ENCODE data around the gene GGPS1. TPM values are rescaled to one million over a fixed set of nuclear protein-coding genes. Genes with fewer than 3 reads are reported as not detected.
"Not testable (repeated sequence)": the region's sequence is repeated elsewhere in the genome, so short reads cannot be mapped to it uniquely, and the experiment has no call there.

The GGPS1 gene
- 30.7 and 42.8 TPM in 2 replicates for total RNA-seq (2014; rRNA removed; shearing (Covaris generic))

- DNase-seq (ENCODE audit: low read depth), result peak; percentile 100
Measured at GRCh38 chr1:235328271-235329138, at the start of gene GGPS1. TSS of gene GGPS1 (plus strand) at chr1:235328570. CDS start at chr1:235335265, 6,695 bp downstream.

GRCh38 chr1:235278915-235279292 is 49.5 kb upstream of the GGPS1 start:
- no peak for DNase-seq (ENCODE audit: low read depth)

GRCh38 chr1:235279694-235280093 is 48.7 kb upstream of the GGPS1 start:
- DNase-seq (ENCODE audit: low read depth), result no peak

- DNase-seq (ENCODE audit: low read depth), result no peak
Measured at GRCh38 chr1:235280467-235280866, 47.9 kb upstream of the GGPS1 start.

GRCh38 chr1:235283636-235284035 is 44.7 kb upstream of the GGPS1 start:
- DNase-seq (ENCODE audit: low read depth), result not testable (repeated sequence)

- no peak for DNase-seq (ENCODE audit: low read depth)
Measured at GRCh38 chr1:235284231-235284769, 44.1 kb upstream of the GGPS1 start.

- peak; percentile 9 for DNase-seq (ENCODE audit: low read depth)
Measured at GRCh38 chr1:235286667-235287066, 41.7 kb upstream of the GGPS1 start.

- DNase-seq (ENCODE audit: low read depth), result no peak
Measured at GRCh38 chr1:235287208-235287882, 41.0 kb upstream of the GGPS1 start.

- DNase-seq (ENCODE audit: low read depth), result no peak
Measured at GRCh38 chr1:235289859-235290739, 38.3 kb upstream of the GGPS1 start.

GRCh38 chr1:235290740-235291502 is 37.4 kb upstream of the GGPS1 start:
- DNase-seq (ENCODE audit: low read depth), result no peak

- no peak for DNase-seq (ENCODE audit: low read depth)
Measured at GRCh38 chr1:235291599-235292091, 36.7 kb upstream of the GGPS1 start.

- no peak for DNase-seq (ENCODE audit: low read depth)
Measured at GRCh38 chr1:235292790-235293189, 35.6 kb upstream of the GGPS1 start.

GRCh38 chr1:235293322-235293942 is 34.9 kb upstream of the GGPS1 start:
- DNase-seq (ENCODE audit: low read depth), result no peak

- DNase-seq (ENCODE audit: low read depth), result peak; percentile 87
Measured at GRCh38 chr1:235295902-235296350, 32.4 kb upstream of the GGPS1 start.

GRCh38 chr1:235296729-235297128 is 31.6 kb upstream of the GGPS1 start:
- DNase-seq (ENCODE audit: low read depth), result no peak

- DNase-seq (ENCODE audit: low read depth), result peak; percentile 85
Measured at GRCh38 chr1:235297579-235297978, 30.8 kb upstream of the GGPS1 start.

GRCh38 chr1:235298758-235299157 is 29.6 kb upstream of the GGPS1 start:
- DNase-seq (ENCODE audit: low read depth), result peak; percentile 7

GRCh38 chr1:235299169-235299858 is 29.1 kb upstream of the GGPS1 start:
- no peak for DNase-seq (ENCODE audit: low read depth)

- DNase-seq (ENCODE audit: low read depth), result no peak
Measured at GRCh38 chr1:235302143-235302542, 26.2 kb upstream of the GGPS1 start.
